Nephron progenitor cell (in vitro differentiated cells): ENCODE data around the gene RPL32.

Experiments used
- DNase-seq: peaks from one replicate; pipeline ENCODE4 v3.0.0; 2021
- H3K27ac Mint-ChIP-seq: 2 replicates; pipeline ENCODE4 v1.8.0; 2021; ENCODE audit warnings: mild to moderate bottlenecking, moderate library complexity, mixed read lengths
- H3K27me3 Mint-ChIP-seq: 2 replicates; pipeline ENCODE4 v1.8.0; 2021; ENCODE audit warnings: mild to moderate bottlenecking, low read depth, mixed read lengths; ENCODE audit not compliant: poor library complexity
- H3K36me3 Mint-ChIP-seq: 2 replicates; pipeline ENCODE4 v1.8.0; 2021; ENCODE audit warnings: low read depth, mixed read lengths
- H3K4me1 Mint-ChIP-seq: 2 replicates; pipeline ENCODE4 v1.8.0; 2021; ENCODE audit warnings: mixed read lengths
- H3K4me3 Mint-ChIP-seq: 2 replicates; pipeline ENCODE4 v1.8.0; 2021; ENCODE audit warnings: mild to moderate bottlenecking, moderate library complexity, mixed read lengths
- H3K9me3 Mint-ChIP-seq: 2 replicates; pipeline ENCODE4 v1.8.0; 2021; ENCODE audit warnings: mild to moderate bottlenecking, moderate library complexity, mixed read lengths
- TF ChIP-seq, protein P1 (sequence below): fragments of 200-600 bp; sonication (generic); IDR thresholded peaks from 2 replicates; pipeline ENCODE4 v1.5.0; 2021; ENCODE audit warnings: antibody characterized with exemption

RPL32 gene

DNA sequence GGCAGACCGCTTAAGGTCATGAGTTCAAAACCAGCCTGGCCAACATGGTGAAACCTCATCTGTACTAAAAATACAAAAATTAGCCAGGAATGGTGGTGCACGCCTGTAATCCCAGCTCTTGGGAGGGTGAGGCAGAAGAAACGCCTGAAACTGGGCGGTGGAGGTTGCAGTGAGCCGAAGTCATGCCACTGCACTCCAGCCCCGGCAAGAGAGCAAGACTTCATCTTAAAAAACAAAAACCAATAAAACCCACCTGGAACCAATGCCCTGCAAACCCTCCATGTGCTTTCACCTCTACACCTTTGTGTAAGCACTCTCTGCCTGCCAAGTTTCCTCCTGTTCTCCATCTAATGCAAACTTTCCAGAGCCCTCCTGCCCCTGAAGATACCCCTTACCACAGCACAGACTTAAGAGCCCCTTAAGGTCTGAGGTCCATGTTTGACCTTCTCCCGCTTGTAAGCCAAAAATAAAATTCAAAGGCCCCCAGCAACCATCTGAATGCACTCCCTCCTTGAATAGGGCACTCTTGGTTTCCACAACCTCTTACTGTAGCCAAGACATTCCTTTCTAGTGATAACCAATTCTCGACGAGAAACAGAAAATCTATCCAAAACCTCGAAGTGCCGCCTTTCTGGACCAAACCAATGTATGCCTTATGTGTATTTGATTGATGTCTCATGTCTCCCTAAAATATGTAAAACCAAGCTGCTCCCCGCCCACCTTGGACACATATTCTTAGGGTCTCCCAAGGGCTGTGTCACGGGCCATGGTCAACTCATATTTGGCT, 3.0 kb downstream of the RPL32 start:
- Mint-ChIP-seq H3K9me3 (no peaks in the 10 kb centered on the region), H3K27ac (peak overlapping the region; percentile 72), H3K4me1 (peaks cover 46% of the 10 kb centered on the region)

DNA sequence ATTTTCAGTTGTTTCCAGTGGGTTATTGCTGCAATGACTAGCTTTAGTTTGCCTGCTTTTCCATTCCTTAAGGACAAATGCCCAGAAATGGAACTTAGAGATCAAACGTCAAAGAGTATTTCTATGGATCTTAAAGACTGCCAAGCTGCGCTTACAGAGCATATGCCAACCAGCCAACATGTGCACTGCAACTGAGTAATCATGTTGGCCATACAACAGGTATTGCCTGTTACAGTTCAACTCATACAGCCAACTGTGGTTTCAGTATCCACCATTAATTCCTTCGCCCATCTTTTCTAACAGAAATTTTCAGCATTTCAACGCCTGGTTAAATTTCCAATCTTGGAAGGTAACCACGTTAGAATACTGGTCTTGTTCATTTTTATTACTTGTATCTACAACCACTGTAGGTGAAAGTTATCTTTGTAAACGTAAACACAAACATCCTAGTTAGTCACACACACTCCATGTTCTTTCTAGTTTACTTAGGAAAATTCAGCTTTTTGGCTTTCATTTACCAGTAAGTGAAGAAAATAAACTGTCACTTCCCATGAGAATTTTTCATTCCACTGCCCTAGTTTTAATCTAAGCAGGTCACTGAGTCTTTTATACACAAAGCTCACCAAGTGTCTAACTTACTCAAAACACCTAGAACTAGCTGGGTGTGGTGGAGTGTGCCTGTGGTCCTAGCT, 3.9 kb downstream of the RPL32 start:
- Mint-ChIP-seq H3K27ac (peak overlapping the region; percentile 73), H3K9me3 (no peaks in the 10 kb centered on the region), H3K36me3 (peaks cover 71% of the 10 kb centered on the region), H3K27me3 (peaks cover 3% of the 10 kb centered on the region), H3K4me1 (peaks cover 46% of the 10 kb centered on the region), H3K4me3 (peak overlapping the region; percentile 100)
- TF ChIP-seq, protein P1, sequence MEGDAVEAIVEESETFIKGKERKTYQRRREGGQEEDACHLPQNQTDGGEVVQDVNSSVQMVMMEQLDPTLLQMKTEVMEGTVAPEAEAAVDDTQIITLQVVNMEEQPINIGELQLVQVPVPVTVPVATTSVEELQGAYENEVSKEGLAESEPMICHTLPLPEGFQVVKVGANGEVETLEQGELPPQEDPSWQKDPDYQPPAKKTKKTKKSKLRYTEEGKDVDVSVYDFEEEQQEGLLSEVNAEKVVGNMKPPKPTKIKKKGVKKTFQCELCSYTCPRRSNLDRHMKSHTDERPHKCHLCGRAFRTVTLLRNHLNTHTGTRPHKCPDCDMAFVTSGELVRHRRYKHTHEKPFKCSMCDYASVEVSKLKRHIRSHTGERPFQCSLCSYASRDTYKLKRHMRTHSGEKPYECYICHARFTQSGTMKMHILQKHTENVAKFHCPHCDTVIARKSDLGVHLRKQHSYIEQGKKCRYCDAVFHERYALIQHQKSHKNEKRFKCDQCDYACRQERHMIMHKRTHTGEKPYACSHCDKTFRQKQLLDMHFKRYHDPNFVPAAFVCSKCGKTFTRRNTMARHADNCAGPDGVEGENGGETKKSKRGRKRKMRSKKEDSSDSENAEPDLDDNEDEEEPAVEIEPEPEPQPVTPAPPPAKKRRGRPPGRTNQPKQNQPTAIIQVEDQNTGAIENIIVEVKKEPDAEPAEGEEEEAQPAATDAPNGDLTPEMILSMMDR, result no peak
- DNase-seq, result no peak

More for the DNA sequence above, 3.0 kb downstream of the RPL32 start:
- peak overlapping the region; percentile 100 for H3K4me3 Mint-ChIP-seq
- peaks cover 64% of the 10 kb centered on the region for H3K36me3 Mint-ChIP-seq
- no peak for DNase-seq
- peaks cover 3% of the 10 kb centered on the region for H3K27me3 Mint-ChIP-seq
- TF ChIP-seq, protein P1, result no peak

DNA sequence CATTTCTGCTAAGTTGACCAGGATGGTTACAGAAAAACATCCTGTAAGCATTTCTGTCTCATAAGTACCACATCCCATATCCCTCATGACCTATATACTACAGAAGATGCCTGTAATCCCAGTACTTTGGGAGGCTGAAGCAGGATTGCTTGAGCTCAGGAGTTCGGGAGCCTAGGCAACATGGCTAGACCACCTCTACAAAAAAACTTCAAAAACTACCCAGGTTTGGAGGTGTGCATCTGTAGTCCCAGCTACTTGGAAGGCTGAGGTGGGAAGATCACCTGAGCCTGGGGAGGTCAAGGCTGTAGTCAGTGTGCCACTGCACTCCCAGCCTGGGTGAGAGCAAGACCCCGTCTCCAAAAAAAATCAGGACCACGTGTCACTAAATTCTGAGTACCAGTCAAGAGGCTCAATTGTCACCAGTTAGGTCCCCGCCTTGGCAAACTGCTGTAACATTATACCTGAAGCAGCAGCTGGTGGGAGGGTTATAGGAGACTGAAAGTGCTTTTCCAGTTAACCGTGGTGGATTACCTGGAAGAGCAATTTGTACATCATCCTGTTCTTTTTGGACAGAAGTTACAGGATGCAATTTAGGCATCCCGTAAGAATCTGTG, 6.2 kb downstream of the RPL32 start:
- Mint-ChIP-seq H3K36me3 (peaks cover 75% of the 10 kb centered on the region), H3K27ac (no peak overlapping the region), H3K4me1 (peaks cover 57% of the 10 kb centered on the region), H3K27me3 (peaks cover 3% of the 10 kb centered on the region), H3K9me3 (no peaks in the 10 kb centered on the region), H3K4me3 (no peak overlapping the region)
- DNase-seq, result no peak
- TF ChIP-seq, protein P1, result no peak

DNA sequence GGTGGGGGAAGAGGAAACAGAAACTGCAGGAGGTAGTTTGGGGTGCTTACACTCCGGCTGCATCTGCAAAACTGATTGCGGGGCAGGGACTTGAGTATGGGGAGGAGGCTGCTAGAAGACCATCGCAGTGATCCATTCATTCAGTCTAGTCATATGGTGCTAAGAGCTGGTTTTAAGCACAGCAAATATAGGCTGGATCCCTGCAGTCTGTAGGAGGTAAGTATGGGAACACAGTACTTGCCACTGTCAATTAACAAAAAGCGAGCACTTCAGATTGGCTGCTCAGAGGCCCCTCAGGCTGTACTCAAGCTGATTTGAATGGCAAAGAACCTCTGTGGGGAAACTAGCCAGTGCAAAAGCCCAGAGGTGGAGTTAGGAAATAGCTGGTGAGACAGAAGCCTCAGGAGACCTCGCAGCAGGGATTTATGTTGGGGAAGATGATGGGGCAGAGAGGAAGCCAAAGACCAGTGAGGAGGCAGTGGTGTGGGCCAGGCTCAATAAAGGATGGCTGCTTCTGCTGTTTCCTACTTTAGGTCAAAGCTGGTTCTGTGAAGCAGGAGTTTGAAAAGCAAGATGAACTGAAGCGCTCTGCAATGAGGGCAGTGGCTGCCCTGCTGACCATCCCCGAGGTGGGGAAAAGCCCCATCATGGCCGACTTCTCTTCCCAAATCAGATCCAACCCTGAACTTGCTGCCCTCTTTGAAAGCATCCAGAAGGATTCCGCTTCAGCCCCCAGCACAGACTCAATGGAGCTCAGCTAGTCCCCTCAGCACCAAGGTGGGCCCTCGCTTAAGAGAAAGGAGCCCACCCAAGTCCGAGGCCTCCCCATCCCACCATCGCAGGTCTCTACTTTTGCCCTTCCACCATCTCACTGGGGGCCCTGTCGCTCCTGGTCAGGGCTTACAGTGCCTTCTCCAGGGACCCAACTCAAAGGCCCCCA, 7.9 kb downstream of the RPL32 start:
- no peak overlapping the region for H3K4me3 Mint-ChIP-seq
- TF ChIP-seq, protein P1, result no peak
- no peak for DNase-seq
- peak overlapping the region; percentile 95 for H3K27ac Mint-ChIP-seq
- H3K4me1 Mint-ChIP-seq, result peaks cover 45% of the 10 kb centered on the region
- H3K9me3 Mint-ChIP-seq, result no peaks in the 10 kb centered on the region
- H3K27me3 Mint-ChIP-seq, result no peaks in the 10 kb centered on the region
- H3K36me3 Mint-ChIP-seq, result peaks cover 62% of the 10 kb centered on the region

DNA sequence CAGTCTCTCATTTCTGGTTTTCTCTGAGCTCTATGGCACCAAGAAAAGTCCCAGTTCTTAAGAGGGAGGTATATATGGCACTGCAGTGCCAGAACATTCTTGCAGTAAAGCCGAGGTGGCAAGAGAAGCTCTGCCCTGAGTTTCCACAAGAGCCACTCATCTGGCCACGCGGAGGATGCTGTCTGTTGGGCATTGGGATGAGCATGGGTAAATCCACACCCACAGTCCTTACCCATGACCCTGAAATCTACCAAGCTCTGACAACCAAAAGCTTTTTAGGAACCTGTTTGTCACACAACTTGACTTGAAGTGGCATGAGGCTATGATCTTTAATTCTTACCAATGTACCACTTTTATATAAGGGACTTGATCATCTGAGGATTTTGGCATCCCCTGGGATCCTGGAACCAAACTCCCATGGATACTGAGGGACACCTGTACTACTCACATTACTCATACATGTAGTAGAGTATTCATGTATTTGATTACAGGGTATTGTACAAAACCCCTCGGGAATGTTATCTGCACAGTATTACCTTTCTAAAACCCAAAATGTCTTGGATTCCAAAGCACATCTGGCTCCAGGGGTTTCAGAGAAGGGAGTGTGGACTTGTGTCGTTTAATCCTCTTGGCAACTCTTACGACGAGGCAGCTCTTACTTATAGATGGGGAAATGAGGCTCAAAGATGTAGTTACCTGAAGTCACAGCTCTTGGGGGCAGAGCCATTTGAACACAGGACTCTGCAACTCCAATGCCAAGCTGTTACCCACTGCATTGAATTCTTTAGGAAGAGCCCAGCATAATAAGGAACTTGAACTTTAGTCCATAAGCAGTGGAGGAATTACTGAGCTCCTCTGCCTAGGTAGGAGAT, 8.8 kb downstream of the RPL32 start:
- Mint-ChIP-seq H3K36me3 (peaks cover 56% of the 10 kb centered on the region), H3K9me3 (no peaks in the 10 kb centered on the region), H3K27me3 (no peaks in the 10 kb centered on the region), H3K27ac (peak overlapping the region; percentile 95), H3K4me3 (no peak overlapping the region), H3K4me1 (peaks cover 36% of the 10 kb centered on the region)
- TF ChIP-seq, protein P1, result no peak
- no peak for DNase-seq
